ENCODE results near the gene STAMBP.
"Not testable (repeated sequence)": the region's sequence is repeated elsewhere in the genome, so short reads cannot be mapped to it uniquely, and the experiment has no call there.

The STAMBP gene

GRCh38 chr2:73897934-73898333 is 69.2 kb downstream of the STAMBP start:
- peaks cover 27% of the 10 kb centered on the region for H3K4me1 Mint-ChIP-seq (ENCODE audit: low read depth)
- H3K9me3 Mint-ChIP-seq: no peaks in the 10 kb centered on the region
- H3K4me3 Mint-ChIP-seq: no peak overlapping the region
- peaks cover 14% of the 10 kb centered on the region for H3K27me3 Mint-ChIP-seq
- intact Hi-C loops (cut with micrococcal nuclease): no loop called here
- no peak overlapping the region for H3K27ac Mint-ChIP-seq
- no peaks in the 10 kb centered on the region for H3K36me3 Mint-ChIP-seq (ENCODE audit: low read depth)

- Mint-ChIP-seq H3K36me3 (ENCODE audit: low read depth) (no peaks in the 10 kb centered on the region), H3K4me3 (no peak overlapping the region), H3K27ac (no peak overlapping the region), H3K4me1 (ENCODE audit: low read depth) (peaks cover 19% of the 10 kb centered on the region), H3K9me3 (no peaks in the 10 kb centered on the region), H3K27me3 (peaks cover 14% of the 10 kb centered on the region)
- intact Hi-C loops (cut with micrococcal nuclease): no loop called here
Measured at GRCh38 chr2:73899801-73900336, 71.1 kb downstream of the STAMBP start.

- intact Hi-C loops (cut with micrococcal nuclease): no loop called here
- Mint-ChIP-seq H3K9me3 (no peaks in the 10 kb centered on the region), H3K27me3 (peaks cover 14% of the 10 kb centered on the region), H3K4me3 (no peak overlapping the region), H3K36me3 (ENCODE audit: low read depth) (no peaks in the 10 kb centered on the region), H3K4me1 (ENCODE audit: low read depth) (peaks cover 18% of the 10 kb centered on the region), H3K27ac (no peak overlapping the region)
Measured at GRCh38 chr2:73901143-73901542, 72.4 kb downstream of the STAMBP start.

GRCh38 chr2:73902284-73902683 is 73.5 kb downstream of the STAMBP start:
- H3K4me3 Mint-ChIP-seq: no peak overlapping the region
- intact Hi-C loops (cut with micrococcal nuclease): no loop called here
- H3K27ac Mint-ChIP-seq: no peak overlapping the region
- no peaks in the 10 kb centered on the region for H3K36me3 Mint-ChIP-seq (ENCODE audit: low read depth)
- H3K4me1 Mint-ChIP-seq (ENCODE audit: low read depth): peaks cover 12% of the 10 kb centered on the region
- no peaks in the 10 kb centered on the region for H3K9me3 Mint-ChIP-seq
- peaks cover 11% of the 10 kb centered on the region for H3K27me3 Mint-ChIP-seq

GRCh38 chr2:73903313-73903712 is 74.6 kb downstream of the STAMBP start:
- H3K36me3 Mint-ChIP-seq (ENCODE audit: low read depth): no peaks in the 10 kb centered on the region
- H3K4me1 Mint-ChIP-seq (ENCODE audit: low read depth): peaks cover 16% of the 10 kb centered on the region
- H3K4me3 Mint-ChIP-seq: no peak overlapping the region
- H3K9me3 Mint-ChIP-seq: no peaks in the 10 kb centered on the region
- peaks cover 5% of the 10 kb centered on the region for H3K27me3 Mint-ChIP-seq
- H3K27ac Mint-ChIP-seq: no peak overlapping the region
- intact Hi-C loops (cut with micrococcal nuclease): no loop called here

- H3K9me3 Mint-ChIP-seq; H3K36me3 Mint-ChIP-seq (ENCODE audit: low read depth); intact Hi-C loops (cut with micrococcal nuclease); H3K27ac Mint-ChIP-seq; H3K4me3 Mint-ChIP-seq; H3K27me3 Mint-ChIP-seq: not testable (repeated sequence)
- H3K4me1 Mint-ChIP-seq (ENCODE audit: low read depth): peaks cover 20% of the 10 kb centered on the region
Measured at GRCh38 chr2:73903949-73904613, 75.3 kb downstream of the STAMBP start.

GRCh38 chr2:73904952-73905351 is 76.2 kb downstream of the STAMBP start:
- no peaks in the 10 kb centered on the region for H3K36me3 Mint-ChIP-seq (ENCODE audit: low read depth)
- intact Hi-C loops (cut with micrococcal nuclease): no loop called here
- H3K4me1 Mint-ChIP-seq (ENCODE audit: low read depth): peaks cover 20% of the 10 kb centered on the region

GRCh38 chr2:73906847-73907505 is 78.2 kb downstream of the STAMBP start:
- intact Hi-C loops (cut with micrococcal nuclease): no loop called here
- Mint-ChIP-seq H3K9me3 (no peaks in the 10 kb centered on the region), H3K4me3 (no peak overlapping the region), H3K27ac (peak overlapping the region; percentile 86), H3K4me1 (ENCODE audit: low read depth) (peaks cover 20% of the 10 kb centered on the region), H3K36me3 (ENCODE audit: low read depth) (no peaks in the 10 kb centered on the region), H3K27me3 (peaks cover 3% of the 10 kb centered on the region)

More at GRCh38 chr2:73904952-73905351, 76.2 kb downstream of the STAMBP start:
- Mint-ChIP-seq H3K27me3 (peaks cover 5% of the 10 kb centered on the region), H3K27ac (no peak overlapping the region), H3K4me3 (no peak overlapping the region), H3K9me3 (no peaks in the 10 kb centered on the region)

- Mint-ChIP-seq H3K4me1 (ENCODE audit: low read depth) (peaks cover 20% of the 10 kb centered on the region), H3K27ac (peak overlapping the region; percentile 86), H3K36me3 (ENCODE audit: low read depth) (no peaks in the 10 kb centered on the region), H3K9me3 (no peaks in the 10 kb centered on the region), H3K27me3 (no peaks in the 10 kb centered on the region), H3K4me3 (no peak overlapping the region)
- intact Hi-C loops (cut with micrococcal nuclease): no loop called here
Measured at GRCh38 chr2:73907840-73908452, 79.2 kb downstream of the STAMBP start.

- H3K27ac Mint-ChIP-seq: no peak overlapping the region
- peaks cover 20% of the 10 kb centered on the region for H3K4me1 Mint-ChIP-seq (ENCODE audit: low read depth)
- intact Hi-C loops (cut with micrococcal nuclease): no loop called here
- no peak overlapping the region for H3K4me3 Mint-ChIP-seq
- no peaks in the 10 kb centered on the region for H3K9me3 Mint-ChIP-seq
- no peaks in the 10 kb centered on the region for H3K27me3 Mint-ChIP-seq
- no peaks in the 10 kb centered on the region for H3K36me3 Mint-ChIP-seq (ENCODE audit: low read depth)
Measured at GRCh38 chr2:73908689-73909652, 80.2 kb downstream of the STAMBP start.

- intact Hi-C loops (cut with micrococcal nuclease): no loop called here
- Mint-ChIP-seq H3K27ac (no peak overlapping the region), H3K27me3 (no peaks in the 10 kb centered on the region), H3K9me3 (no peaks in the 10 kb centered on the region), H3K4me1 (ENCODE audit: low read depth) (peaks cover 30% of the 10 kb centered on the region), H3K36me3 (ENCODE audit: low read depth) (no peaks in the 10 kb centered on the region), H3K4me3 (no peak overlapping the region)
Measured at GRCh38 chr2:73910873-73911547, 82.2 kb downstream of the STAMBP start.

GRCh38 chr2:73911548-73912208 is 82.9 kb downstream of the STAMBP start:
- no peaks in the 10 kb centered on the region for H3K27me3 Mint-ChIP-seq
- H3K36me3 Mint-ChIP-seq (ENCODE audit: low read depth): no peaks in the 10 kb centered on the region
- no peaks in the 10 kb centered on the region for H3K9me3 Mint-ChIP-seq
- no peak overlapping the region for H3K4me3 Mint-ChIP-seq
- H3K27ac Mint-ChIP-seq: no peak overlapping the region
- H3K4me1 Mint-ChIP-seq (ENCODE audit: low read depth): peaks cover 30% of the 10 kb centered on the region
- intact Hi-C loops (cut with micrococcal nuclease): no loop called here

Measured in dendritic cell treated with granulocyte-macrophage colony-stimulating factor and Interleukin-4, amounts not matched to agents 40 ng/mL and 50 ng/mL, for 4 days (primary cell).